Esophagus squamous epithelium (tissue), 5 donors: ENCODE data around the gene PMEPA1. TPM values are rescaled to one million over a fixed set of nuclear protein-coding genes. Genes with fewer than 3 reads are reported as not detected.

Source experiments
- DNase-seq: peaks from one replicate; lab custom pipeline; 2025; lab: John Stamatoyannopoulos, UW
- H3K27ac ChIP-seq, 4 donors: fragments of 200-600 bp; sonication (generic); one replicate each; pipeline ENCODE4 v1.5.1; 2016 to 2019; ENCODE audit warnings: mild to moderate bottlenecking in 1 of 4
- H3K27me3 ChIP-seq, 4 donors: fragments of 200-600 bp; sonication (generic); 1 replicate in 3 of 4; 2 replicates in 1 of 4; pipeline versions ENCODE4 v1.5.1 to v1.6.0; 2017 to 2021; ENCODE audit warnings: antibody characterized with exemption in 1 of 4
- H3K36me3 ChIP-seq, 3 donors: fragments of 200-600 bp; sonication (generic); one replicate each; pipeline ENCODE4 v1.5.1; 2016 to 2019
- H3K4me1 ChIP-seq, 3 donors: fragments of 200-600 bp; sonication (generic); one replicate each; pipeline ENCODE4 v1.5.1; 2017 to 2019
- H3K4me3 ChIP-seq, 4 donors: fragments of 200-600 bp; sonication (generic); 1 replicate in 3 of 4; 2 replicates in 1 of 4; pipeline ENCODE4 v1.5.1; 2016 to 2019; ENCODE audit warnings: mild to moderate bottlenecking in 2 of 4, moderate library complexity in 1 of 4
- H3K9me3 ChIP-seq, 3 donors: fragments of 200-600 bp; sonication (generic); one replicate each; pipeline ENCODE4 v1.5.1; 2016 to 2019
- CTCF ChIP-seq, 6 experiments: fragments of 450-650 bp in 4 of 6; fragments of 200-600 bp in 2 of 6; sonication (generic) in 2 of 6; IDR thresholded peaks; one replicate each; pipeline ENCODE4 v1.5.1; 2016 to 2019; ENCODE audit warnings: antibody characterized with exemption in 6 of 6, mild to moderate bottlenecking in 4 of 6, moderate library complexity in 4 of 6
- POLR2A ChIP-seq, 4 donors: fragments of 450-650 bp; IDR thresholded peaks; one replicate each; pipeline ENCODE4 v1.6.1; 2017; ENCODE audit warnings: antibody characterized with exemption in 4 of 4, mild to moderate bottlenecking in 4 of 4, moderate library complexity in 3 of 4
- WGBS, 2 donors: methylation state at CpG; one replicate each; pipeline ENCODE4 v1.1.5; 2018; 5-methylcytosine and 5-hydroxymethylcytosine counted together
- intact Hi-C: fragments of 100-400 bp; cut with DNase I; formaldehyde crosslinking; loops from one replicate; pipeline ENCODE4 v1.15.0; 2022
- total RNA-seq, 4 donors: library from RNA; depleted of rRNA; stranded (reverse); fragments of >200 nt; gene quantifications; one replicate each; pipeline ENCODE4 v1.1.0, GENCODE V29; 2016
- donor health status: DM: yes; HTN: yes; CAD: no.

Gene PMEPA1
- total RNA-seq = 1 to 10 TPM in 3 of 4 donors, under 1 TPM in 1; 0.95 to 4.6 (median 2.6) TPM

- WGBS, 2 donors = 0 to 6% methylated on average over 13 to 21 of the region's 92 CpGs
- DNase-seq = peak; percentile 53
- Histone ChIP-seq H3K27me3 (peaks cover 0 to 21% (median 0%) of the 10 kb centered on the region in 4 donors), H3K36me3 (no peaks in the 10 kb centered on the region), H3K4me3 (peak within 1 kb of the TSS; percentile 59 to 96 (median 70)), H3K4me1 (peaks cover 8 to 78% (median 44%) of the 10 kb centered on the region in 3 donors), H3K27ac (peak within 1 kb of the TSS; percentile 79 to 94 (median 86)), H3K9me3 (no peaks in the 10 kb centered on the region)
- peak in 3 of 4 donors; percentile 48 to 87 (median 82) for TF ChIP-seq POLR2A (IDR thresholded peaks at IDR 0.05)
- TF ChIP-seq CTCF (IDR thresholded peaks at IDR 0.05) = peak in 2 of 6 experiments; percentile 14
- intact Hi-C loops = no loop called here
Measured at GRCh38 chr20:57709823-57710799, at the start of gene PMEPA1. Gene PMEPA1 (minus strand): TSS chr20:57710015. CDS start chr20:57709582, 433 bp downstream.

- TF ChIP-seq CTCF (IDR thresholded peaks at IDR 0.05) (no peak), POLR2A (IDR thresholded peaks at IDR 0.05) (no peak)
- intact Hi-C loops = no loop called here
- no peaks in the 10 kb centered on the region for H3K9me3 ChIP-seq
- DNase-seq = no peak
- peaks cover 0 to 22% (median 0%) of the 10 kb centered on the region in 4 donors for H3K27me3 ChIP-seq
- 38 to 54% methylated on average over 1 of the region's 1 CpG for WGBS, 2 donors
- H3K36me3 ChIP-seq = no peaks in the 10 kb centered on the region
- no peak overlapping the region for H3K27ac ChIP-seq
- no peaks in the 10 kb centered on the region for H3K4me1 ChIP-seq
- H3K4me3 ChIP-seq = no peak overlapping the region
Measured at GRCh38 chr20:57757767-57758166, 48.0 kb upstream of the PMEPA1 start.

DNA sequence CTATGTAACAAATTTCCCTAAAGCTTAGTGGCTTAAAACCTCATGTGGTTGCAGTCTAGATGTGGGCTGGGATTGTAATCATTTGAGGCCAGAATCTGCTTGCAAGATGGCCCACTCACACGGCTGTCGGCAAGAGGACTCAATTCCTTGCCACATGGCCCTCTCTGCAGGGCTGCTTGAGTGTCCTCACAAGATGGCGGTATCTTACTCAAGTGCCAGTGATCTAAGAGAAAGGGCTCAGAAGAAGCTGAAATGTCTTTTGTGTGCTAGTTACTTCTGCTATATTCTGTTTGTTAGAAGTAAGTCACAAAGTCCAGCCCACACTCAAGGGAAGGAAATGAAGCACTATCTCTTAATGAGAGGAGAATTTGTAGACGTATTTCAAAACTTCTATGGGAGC, 47.1 kb upstream of the PMEPA1 start:
- intact Hi-C loops = no loop called here
- no peak overlapping the region for H3K27ac ChIP-seq
- WGBS, 2 donors = 90 to 100% methylated on average over 2 to 4 of the region's 4 CpGs
- DNase-seq = no peak
- no peaks in the 10 kb centered on the region for H3K9me3 ChIP-seq
- H3K27me3 ChIP-seq = peaks cover 0 to 22% (median 0%) of the 10 kb centered on the region in 4 donors
- no peaks in the 10 kb centered on the region for H3K36me3 ChIP-seq
- TF ChIP-seq CTCF (IDR thresholded peaks at IDR 0.05) = no peak
- TF ChIP-seq POLR2A (IDR thresholded peaks at IDR 0.05) = no peak
- H3K4me3 ChIP-seq = no peak overlapping the region
- no peaks in the 10 kb centered on the region for H3K4me1 ChIP-seq

GRCh38 chr20:57756213-57756612, 46.4 kb upstream of the PMEPA1 start:
- H3K4me1 ChIP-seq = no peaks in the 10 kb centered on the region
- no peak overlapping the region for H3K4me3 ChIP-seq
- H3K27ac ChIP-seq = no peak overlapping the region
- DNase-seq = no peak
- H3K27me3 ChIP-seq = peaks cover 0 to 28% (median 0%) of the 10 kb centered on the region in 4 donors
- TF ChIP-seq POLR2A (IDR thresholded peaks at IDR 0.05) = no peak
- no peak for TF ChIP-seq CTCF (IDR thresholded peaks at IDR 0.05)
- no peaks in the 10 kb centered on the region for H3K36me3 ChIP-seq
- intact Hi-C loops = no loop called here
- no peaks in the 10 kb centered on the region for H3K9me3 ChIP-seq
- WGBS, 2 donors = 88 to 90% methylated on average over 3 to 4 of the region's 4 CpGs

- intact Hi-C loops = no loop called here
- WGBS, 2 donors = 82% methylated on average over 1 of the region's 1 CpG; no CpG with 5 or more reads in 1 of the 2 donors
- no peak overlapping the region for H3K4me3 ChIP-seq
- no peak overlapping the region for H3K27ac ChIP-seq
- H3K4me1 ChIP-seq = no peaks in the 10 kb centered on the region
- H3K9me3 ChIP-seq = no peaks in the 10 kb centered on the region
- no peaks in the 10 kb centered on the region for H3K36me3 ChIP-seq
- no peak for TF ChIP-seq CTCF (IDR thresholded peaks at IDR 0.05)
- peaks cover 0 to 32% (median 0%) of the 10 kb centered on the region in 4 donors for H3K27me3 ChIP-seq
- DNase-seq = no peak
Measured at GRCh38 chr20:57755609-57756008, 45.8 kb upstream of the PMEPA1 start.
